HepG2 (cell line): ENCODE measurements around the gene IHH. TPM values are rescaled to one million over a fixed set of nuclear protein-coding genes. Genes with fewer than 3 reads are reported as not detected.

ENCODE experiments used
- ATAD3A ChIP-seq: sonication (generic); formaldehyde crosslinking; IDR thresholded peaks from 2 replicates; pipeline ENCODE4 v1.4.0; 2020; ENCODE audit warnings: missing genetic modification reagents
- ATF7-NPFF ChIP-seq: sonication (generic); formaldehyde crosslinking; IDR thresholded peaks from 2 replicates; pipeline ENCODE4 v1.8.1; 2023; ENCODE audit warnings: mild to moderate bottlenecking, low read depth, missing genetic modification reagents, moderate library complexity
- ETV5 ChIP-seq: IDR thresholded peaks from 2 replicates; pipeline ENCODE4 v1.6.1; 2018; ENCODE audit warnings: missing biosample characterization, missing genetic modification reagents, inconsistent platforms, borderline replicate concordance
- FOXK2 ChIP-seq: fragments of 450-650 bp; IDR thresholded peaks from 2 replicates; pipeline ENCODE4 v1.6.1; 2016
- GPN1 ChIP-seq: sonication (generic); formaldehyde crosslinking; IDR thresholded peaks from 2 replicates; pipeline ENCODE4 v1.5.1; 2020; ENCODE audit warnings: missing genetic modification reagents, borderline replicate concordance
- GTF2F1 ChIP-seq: fragments of 150-350 bp; IDR thresholded peaks from 2 replicates; pipeline ENCODE4 v1.6.1; 2014; ENCODE audit warnings: low read length
- HNRNPUL1 ChIP-seq: fragments of 200-400 bp; formaldehyde crosslinking; IDR thresholded peaks from 2 replicates; pipeline ENCODE4 v1.6.1; 2017; ENCODE audit warnings: low read depth, mild to moderate bottlenecking, low read length, moderate library complexity
- SKI ChIP-seq: fragments of 450-650 bp; IDR thresholded peaks from one replicate; pipeline ENCODE4 v1.6.1; 2018; ENCODE audit warnings: mild to moderate bottlenecking; ENCODE audit not compliant: partially characterized antibody
- SUZ12 ChIP-seq: fragments of 150-350 bp; IDR thresholded peaks from 2 replicates; pipeline ENCODE4 v1.6.1; 2014; ENCODE audit warnings: low read depth, low read length
- TBX2 ChIP-seq: sonication (generic); formaldehyde crosslinking; IDR thresholded peaks from 2 replicates; pipeline ENCODE4 v1.5.0; 2020; ENCODE audit warnings: missing genetic modification reagents, mild to moderate bottlenecking, borderline replicate concordance
- ZNF253 ChIP-seq: sonication (generic); formaldehyde crosslinking; IDR thresholded peaks from 2 replicates; pipeline ENCODE4 v1.8.0; 2022; ENCODE audit warnings: mild to moderate bottlenecking, missing genetic modification reagents, borderline replicate concordance
- ZNF546 ChIP-seq: sonication (generic); formaldehyde crosslinking; conservative IDR thresholded peaks from 2 replicates; pipeline ENCODE4 v1.8.1; 2023; ENCODE audit warnings: mild to moderate bottlenecking, missing genetic modification reagents
- ZNF614 ChIP-seq: IDR thresholded peaks from 2 replicates; pipeline ENCODE4 v1.6.1; 2018; ENCODE audit warnings: missing biosample characterization, missing genetic modification reagents, inconsistent platforms, borderline replicate concordance
- ZNF619 ChIP-seq: sonication (generic); formaldehyde crosslinking; IDR thresholded peaks from 2 replicates; pipeline ENCODE4 v1.4.0; 2020; ENCODE audit warnings: mild to moderate bottlenecking, missing genetic modification reagents
- ZNF678 ChIP-seq: sonication (generic); formaldehyde crosslinking; IDR thresholded peaks from 2 replicates; pipeline ENCODE4 v1.4.0; 2020; ENCODE audit warnings: mild to moderate bottlenecking, missing genetic modification reagents
- ZNF792 ChIP-seq: IDR thresholded peaks from 2 replicates; pipeline ENCODE4 v1.6.1; 2016
- ZSCAN22 ChIP-seq: sonication (generic); formaldehyde crosslinking; IDR thresholded peaks from 2 replicates; pipeline ENCODE4 v1.4.0; 2020; ENCODE audit warnings: mild to moderate bottlenecking, missing genetic modification reagents
- polyA plus RNA-seq, 8 experiments: library from polyadenylated mRNA; depleted of rRNA in 3 of 8; stranded (reverse) in 7 of 8; unstranded in 1 of 8; fragments of >200 nt; fragmentation: Illumina TruSeq in 4 of 8; extraction: Trizol in 4 of 8; gene quantifications; 2 replicates each; pipeline versions ENCODE4 v1.2.1 to v1.2.3, GENCODE V29; 2011 to 2016; ENCODE audit warnings: low read depth in 4 of 8, missing spikeins in 1 of 8, mixed read lengths in 1 of 8; ENCODE audit not compliant: insufficient read depth in 1 of 8
- total RNA-seq, 5 experiments: library from RNA; depleted of rRNA; stranded (reverse); fragments of >200 nt; fragmentation: Illumina TruSeq; extraction: Trizol; gene quantifications; 2 replicates each; pipeline ENCODE4 v1.2.3, GENCODE V29; 2016; ENCODE audit warnings: low read depth in 1 of 5
- TF ChIP-seq, protein P1 (sequence below): sonication (generic); formaldehyde crosslinking; IDR thresholded peaks from 2 replicates; pipeline ENCODE4 v1.5.0; 2020; ENCODE audit warnings: missing genetic modification reagents
- TF ChIP-seq, protein P2 (sequence below): sonication (generic); formaldehyde crosslinking; IDR thresholded peaks from 2 replicates; pipeline ENCODE4 v1.9.0; 2021; ENCODE audit warnings: missing genetic modification reagents, borderline replicate concordance
- TF ChIP-seq, protein P3 (sequence below): sonication (generic); formaldehyde crosslinking; IDR thresholded peaks from 2 replicates; pipeline ENCODE4 v1.9.0; 2021; ENCODE audit warnings: missing genetic modification reagents, borderline replicate concordance

The IHH gene
- total and polyA plus RNA-seq, 2 of the 13 experiments (the other 11 are each of a cell fraction or from before 2014, with no cell fraction given): 0.42 TPM; not detected in 1

DNA sequence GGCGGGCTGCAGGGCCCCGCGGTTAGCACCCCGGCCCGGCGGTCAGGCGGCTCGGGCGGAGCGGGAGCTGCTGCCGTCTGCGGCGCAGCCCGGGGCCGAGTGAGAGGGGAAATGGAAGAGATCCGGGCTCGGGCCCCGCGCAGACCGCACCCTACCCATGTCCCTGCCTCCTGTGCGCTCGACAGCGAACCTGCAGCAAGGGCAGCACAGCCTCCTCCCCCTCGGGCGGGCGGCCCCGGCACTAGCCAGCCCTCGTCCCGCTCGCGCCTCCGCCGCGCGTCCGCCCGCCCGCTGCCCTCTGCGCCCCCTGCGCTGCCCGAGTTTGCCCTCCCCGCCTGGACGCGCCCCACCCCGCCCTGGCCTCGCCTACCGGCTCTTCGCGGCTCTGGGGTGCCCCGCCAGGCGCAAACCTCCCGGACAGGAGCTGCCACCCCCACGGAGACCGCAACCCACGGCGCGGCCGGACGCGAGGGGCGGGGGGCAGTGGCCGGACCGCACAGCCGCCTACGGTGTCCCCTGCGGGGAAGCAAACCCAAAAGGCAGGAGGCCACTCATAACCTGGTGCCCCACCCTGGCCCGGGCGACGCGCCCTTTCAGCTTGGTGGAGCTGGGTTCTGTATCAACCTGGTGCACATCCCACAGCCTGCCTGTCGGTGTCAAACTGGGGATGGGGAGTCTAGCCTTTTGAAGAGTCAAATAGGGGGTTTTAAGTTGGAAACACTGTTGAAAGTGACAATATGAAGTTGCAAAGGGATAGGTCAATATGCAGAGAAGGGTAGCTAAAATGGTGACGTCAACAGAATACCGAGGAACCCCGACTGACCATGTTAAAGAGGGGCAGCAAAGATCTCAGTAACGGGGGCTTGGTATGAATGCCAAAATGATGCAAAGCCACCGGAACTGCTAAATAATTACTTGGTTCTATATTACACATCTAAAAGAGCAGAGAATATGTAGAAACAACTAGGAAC is at the start of gene IHH (continued):
- TF ChIP-seq ZNF792 (CRISPR knock-in tag) (no peak), ATF7-NPFF (CRISPR knock-in tag) (0 out of 2 replicates have a peak, but pooled peaks have one; percentile 31), ZNF614 (CRISPR knock-in tag) (no peak), HNRNPUL1 (no peak), TBX2 (no peak), ZNF619 (CRISPR knock-in tag) (no peak), ZNF546 (CRISPR knock-in tag) (no peak), ETV5 (CRISPR knock-in tag) (no peak), ZSCAN22 (CRISPR knock-in tag) (no peak), ZNF678 (CRISPR knock-in tag) (no peak), SUZ12 (no peak), ZNF253 (peak; percentile 27; the same call in 1 of the 2 replicates), GPN1 (CRISPR knock-in tag) (no peak), SKI (no peak), FOXK2 (no peak), ATAD3A (CRISPR knock-in tag) (no peak), GTF2F1 (no peak)
- TF ChIP-seq, protein P1, sequence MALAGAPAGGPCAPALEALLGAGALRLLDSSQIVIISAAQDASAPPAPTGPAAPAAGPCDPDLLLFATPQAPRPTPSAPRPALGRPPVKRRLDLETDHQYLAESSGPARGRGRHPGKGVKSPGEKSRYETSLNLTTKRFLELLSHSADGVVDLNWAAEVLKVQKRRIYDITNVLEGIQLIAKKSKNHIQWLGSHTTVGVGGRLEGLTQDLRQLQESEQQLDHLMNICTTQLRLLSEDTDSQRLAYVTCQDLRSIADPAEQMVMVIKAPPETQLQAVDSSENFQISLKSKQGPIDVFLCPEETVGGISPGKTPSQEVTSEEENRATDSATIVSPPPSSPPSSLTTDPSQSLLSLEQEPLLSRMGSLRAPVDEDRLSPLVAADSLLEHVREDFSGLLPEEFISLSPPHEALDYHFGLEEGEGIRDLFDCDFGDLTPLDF (CRISPR knock-in tag): no peak
- TF ChIP-seq, protein P2, sequence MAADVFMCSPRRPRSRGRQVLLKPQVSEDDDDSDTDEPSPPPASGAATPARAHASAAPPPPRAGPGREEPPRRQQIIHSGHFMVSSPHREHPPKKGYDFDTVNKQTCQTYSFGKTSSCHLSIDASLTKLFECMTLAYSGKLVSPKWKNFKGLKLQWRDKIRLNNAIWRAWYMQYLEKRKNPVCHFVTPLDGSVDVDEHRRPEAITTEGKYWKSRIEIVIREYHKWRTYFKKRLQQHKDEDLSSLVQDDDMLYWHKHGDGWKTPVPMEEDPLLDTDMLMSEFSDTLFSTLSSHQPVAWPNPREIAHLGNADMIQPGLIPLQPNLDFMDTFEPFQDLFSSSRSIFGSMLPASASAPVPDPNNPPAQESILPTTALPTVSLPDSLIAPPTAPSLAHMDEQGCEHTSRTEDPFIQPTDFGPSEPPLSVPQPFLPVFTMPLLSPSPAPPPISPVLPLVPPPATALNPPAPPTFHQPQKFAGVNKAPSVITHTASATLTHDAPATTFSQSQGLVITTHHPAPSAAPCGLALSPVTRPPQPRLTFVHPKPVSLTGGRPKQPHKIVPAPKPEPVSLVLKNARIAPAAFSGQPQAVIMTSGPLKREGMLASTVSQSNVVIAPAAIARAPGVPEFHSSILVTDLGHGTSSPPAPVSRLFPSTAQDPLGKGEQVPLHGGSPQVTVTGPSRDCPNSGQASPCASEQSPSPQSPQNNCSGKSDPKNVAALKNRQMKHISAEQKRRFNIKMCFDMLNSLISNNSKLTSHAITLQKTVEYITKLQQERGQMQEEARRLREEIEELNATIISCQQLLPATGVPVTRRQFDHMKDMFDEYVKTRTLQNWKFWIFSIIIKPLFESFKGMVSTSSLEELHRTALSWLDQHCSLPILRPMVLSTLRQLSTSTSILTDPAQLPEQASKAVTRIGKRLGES (CRISPR knock-in tag): no peak
- TF ChIP-seq, protein P3, sequence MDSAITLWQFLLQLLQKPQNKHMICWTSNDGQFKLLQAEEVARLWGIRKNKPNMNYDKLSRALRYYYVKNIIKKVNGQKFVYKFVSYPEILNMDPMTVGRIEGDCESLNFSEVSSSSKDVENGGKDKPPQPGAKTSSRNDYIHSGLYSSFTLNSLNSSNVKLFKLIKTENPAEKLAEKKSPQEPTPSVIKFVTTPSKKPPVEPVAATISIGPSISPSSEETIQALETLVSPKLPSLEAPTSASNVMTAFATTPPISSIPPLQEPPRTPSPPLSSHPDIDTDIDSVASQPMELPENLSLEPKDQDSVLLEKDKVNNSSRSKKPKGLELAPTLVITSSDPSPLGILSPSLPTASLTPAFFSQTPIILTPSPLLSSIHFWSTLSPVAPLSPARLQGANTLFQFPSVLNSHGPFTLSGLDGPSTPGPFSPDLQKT: no peak
